GM12873 (cell line): ENCODE data around the gene NAV2.

Source experiments
- TF ChIP-seq, protein P1 (sequence below): IDR thresholded peaks from 2 replicates; pipeline ENCODE4 v1.5.1; 2012; ENCODE audit warnings: low read depth, mild to moderate bottlenecking, moderate library complexity, low read length, control low read depth; ENCODE audit not compliant: insufficient read depth; ENCODE audit errors: missing control alignments

NAV2 gene

DNA sequence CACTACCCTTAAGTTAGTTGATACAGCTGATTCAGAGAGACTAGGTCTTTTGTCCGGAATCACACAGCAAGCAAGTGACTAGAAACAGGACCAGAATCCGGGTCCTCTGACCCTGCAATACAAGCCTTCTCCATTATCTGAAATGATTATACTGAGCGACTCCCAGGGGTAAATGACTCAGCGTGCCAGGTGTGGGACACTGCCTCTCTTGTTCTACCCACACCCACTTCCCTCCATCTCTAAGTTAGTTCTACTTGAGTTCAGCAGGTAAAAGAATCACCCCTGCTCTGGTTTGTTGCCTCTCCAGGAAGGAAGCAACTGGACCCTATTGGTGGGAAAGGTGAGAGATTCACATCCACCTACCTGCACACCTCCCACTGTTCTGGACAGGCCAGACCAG, 290.7 kb downstream of the NAV2 start:
- TF ChIP-seq, protein P1, sequence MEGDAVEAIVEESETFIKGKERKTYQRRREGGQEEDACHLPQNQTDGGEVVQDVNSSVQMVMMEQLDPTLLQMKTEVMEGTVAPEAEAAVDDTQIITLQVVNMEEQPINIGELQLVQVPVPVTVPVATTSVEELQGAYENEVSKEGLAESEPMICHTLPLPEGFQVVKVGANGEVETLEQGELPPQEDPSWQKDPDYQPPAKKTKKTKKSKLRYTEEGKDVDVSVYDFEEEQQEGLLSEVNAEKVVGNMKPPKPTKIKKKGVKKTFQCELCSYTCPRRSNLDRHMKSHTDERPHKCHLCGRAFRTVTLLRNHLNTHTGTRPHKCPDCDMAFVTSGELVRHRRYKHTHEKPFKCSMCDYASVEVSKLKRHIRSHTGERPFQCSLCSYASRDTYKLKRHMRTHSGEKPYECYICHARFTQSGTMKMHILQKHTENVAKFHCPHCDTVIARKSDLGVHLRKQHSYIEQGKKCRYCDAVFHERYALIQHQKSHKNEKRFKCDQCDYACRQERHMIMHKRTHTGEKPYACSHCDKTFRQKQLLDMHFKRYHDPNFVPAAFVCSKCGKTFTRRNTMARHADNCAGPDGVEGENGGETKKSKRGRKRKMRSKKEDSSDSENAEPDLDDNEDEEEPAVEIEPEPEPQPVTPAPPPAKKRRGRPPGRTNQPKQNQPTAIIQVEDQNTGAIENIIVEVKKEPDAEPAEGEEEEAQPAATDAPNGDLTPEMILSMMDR: no peak

DNA sequence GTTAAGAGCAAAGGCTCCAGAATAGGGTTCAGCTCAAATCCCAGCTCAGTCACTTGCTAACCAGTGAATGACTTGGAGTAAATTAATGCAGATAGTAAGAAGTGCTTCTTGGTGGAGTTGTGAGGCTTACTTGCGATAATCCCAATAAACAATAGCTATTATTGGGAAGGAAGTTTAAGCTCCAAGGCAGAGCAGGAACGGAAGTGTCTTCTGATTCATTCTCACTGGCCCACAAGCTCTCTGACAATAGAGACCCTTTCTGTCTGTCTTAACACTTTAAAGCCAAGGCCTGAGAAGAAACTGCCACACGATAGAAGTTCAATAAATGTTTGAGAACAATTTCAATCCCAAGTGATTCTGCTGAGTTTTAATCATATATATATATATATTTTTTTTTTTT, 292.2 kb downstream of the NAV2 start:
- TF ChIP-seq, protein P1: no peak

DNA sequence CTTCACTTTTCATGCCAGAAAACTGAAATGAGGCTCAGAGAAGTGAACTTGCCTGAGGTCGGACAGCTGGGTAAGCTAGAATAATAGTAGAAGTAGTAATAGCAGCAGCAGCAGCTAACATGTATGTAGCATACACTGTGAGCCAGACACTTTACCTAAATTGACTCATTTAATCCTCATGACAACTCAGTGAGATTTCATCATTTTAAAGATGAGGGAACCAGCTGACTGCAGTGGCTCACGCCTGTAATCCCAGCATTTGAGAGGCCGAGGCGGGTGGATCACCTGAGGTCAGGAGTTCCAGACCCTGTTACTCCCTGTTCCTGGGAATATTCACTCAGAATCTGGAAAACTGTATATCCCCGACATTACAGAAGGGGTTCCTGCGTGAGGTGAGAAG, 293.1 kb downstream of the NAV2 start:
- TF ChIP-seq, protein P1: no peak

DNA sequence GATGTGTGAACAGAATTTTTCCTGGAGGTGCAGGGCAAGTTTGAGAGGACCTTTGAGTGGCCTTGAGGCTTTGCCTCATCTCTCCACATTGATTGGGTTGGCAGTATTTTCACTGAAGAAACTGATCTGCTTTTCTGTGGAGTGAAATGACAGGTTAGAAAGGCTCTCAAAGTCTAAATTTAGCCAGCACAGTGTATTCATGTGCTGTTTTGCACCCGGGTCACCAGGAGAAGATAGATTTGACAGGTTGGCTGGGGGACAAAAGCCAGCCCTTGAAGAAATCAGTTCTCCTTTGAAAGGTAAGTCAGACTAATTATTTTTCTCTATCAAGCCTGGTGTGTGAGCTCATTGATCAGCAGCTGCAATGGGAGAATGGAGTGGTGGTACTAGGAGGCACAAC, 294.7 kb downstream of the NAV2 start:
- TF ChIP-seq, protein P1: no peak

DNA sequence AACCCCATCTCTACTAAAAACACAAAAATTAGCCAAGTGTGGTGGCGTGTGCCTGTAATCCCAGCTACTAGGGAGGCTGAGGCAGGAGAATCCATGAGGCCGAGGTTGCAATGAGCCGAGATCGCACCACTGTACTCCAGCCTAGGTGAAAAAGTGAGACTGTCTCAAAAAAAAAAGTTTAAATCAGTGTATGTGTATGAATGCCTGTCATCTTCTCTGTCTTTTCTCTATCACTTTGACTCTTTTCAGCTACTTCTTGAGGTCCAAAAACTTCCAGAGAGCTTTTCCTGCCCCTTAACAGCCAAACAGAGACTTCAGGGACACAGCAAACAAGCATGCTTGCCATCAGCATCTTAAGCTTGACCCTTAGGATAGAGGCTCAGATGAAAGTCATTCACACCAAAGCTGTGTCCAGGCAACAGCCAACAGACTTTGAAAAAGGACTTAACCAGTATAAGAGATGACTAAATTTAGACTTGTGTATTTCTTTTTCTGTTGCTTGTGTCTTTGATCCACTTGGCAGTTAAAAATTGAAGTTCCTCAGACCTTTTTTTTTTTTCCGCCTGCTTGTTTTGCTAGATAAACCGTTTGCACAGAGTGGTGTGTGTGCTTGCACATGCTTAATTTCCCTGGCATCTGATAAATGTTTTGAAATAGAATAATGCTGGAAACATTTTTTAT, 295.7 kb downstream of the NAV2 start:
- TF ChIP-seq, protein P1: no peak

DNA sequence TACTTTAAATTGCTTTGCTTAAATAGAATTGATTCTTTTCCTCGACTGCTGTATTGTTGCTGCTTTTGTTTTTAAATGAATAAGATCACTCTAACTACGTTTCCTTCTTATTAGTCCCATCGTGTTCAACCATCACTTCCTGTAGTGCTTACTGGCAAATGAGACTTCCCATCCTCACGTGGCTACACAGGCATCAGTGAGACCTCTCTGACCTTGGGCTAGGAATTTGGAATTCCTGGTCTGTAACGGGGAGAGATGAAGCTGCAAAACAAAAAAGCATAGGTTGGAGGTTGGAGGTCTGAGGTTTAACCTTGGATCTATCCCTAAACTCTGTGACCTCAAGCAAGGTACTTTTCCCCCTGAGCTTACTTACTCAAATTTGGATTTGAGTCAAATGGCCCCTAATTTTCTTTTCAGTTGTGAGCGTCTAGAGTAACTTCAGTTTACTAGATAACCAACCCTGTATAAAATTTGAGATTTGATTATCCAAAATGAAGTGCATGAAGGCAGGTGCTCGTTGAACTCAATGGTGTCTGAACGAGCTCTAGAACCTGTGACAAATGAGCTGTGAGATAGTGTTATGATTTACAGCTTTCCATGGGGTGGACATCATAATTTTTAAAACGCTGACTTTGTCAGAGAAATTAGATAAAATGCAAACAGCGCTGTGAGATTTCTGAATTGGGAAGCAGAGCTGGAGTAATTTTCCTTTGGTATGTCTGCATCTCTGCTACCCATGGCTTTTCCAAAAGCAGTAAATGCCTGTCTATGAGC, 296.4 kb downstream of the NAV2 start:
- TF ChIP-seq, protein P1: no peak

DNA sequence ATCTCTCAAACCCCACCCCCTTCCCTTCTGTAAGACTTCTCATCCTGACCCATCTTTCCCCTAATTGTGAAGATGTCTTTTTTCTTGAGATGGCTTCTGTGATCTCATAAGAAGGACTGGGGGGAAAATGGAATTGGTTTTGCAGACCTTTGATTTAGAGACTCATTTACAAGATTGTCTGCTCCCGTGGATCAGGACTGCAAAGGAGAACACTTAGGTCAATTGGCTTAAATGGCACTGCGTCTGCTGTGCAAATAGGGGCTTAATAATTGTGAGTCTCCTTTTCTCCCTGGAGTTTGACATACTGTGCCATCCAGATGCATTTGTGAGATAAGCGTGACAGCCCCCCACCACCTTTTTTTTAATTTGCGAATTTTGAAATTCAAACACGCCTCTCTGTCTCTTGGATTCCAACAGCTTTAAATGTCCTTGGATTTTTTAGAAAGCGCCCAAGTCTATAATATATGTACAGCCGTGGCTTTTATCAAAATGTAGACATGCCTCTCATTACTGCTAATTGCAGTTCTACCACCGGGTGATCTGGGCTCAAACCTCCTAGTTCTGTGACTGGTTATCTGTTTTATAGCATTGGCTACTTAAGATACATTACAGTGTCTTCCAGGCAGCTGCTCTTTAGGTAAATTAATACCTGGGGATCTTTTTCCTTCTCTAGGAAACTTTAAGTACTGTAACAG, 297.7 kb downstream of the NAV2 start:
- TF ChIP-seq, protein P1: no peak
